ENCODE results near the gene RFX4. TPM values are rescaled to one million over a fixed set of nuclear protein-coding genes. Genes with fewer than 3 reads are reported as not detected.

Gene RFX4
- total and polyA plus RNA-seq, 2 donors (not counting 3 experiments of a cell fraction or from before 2014, with no cell fraction given) = not detected

DNA sequence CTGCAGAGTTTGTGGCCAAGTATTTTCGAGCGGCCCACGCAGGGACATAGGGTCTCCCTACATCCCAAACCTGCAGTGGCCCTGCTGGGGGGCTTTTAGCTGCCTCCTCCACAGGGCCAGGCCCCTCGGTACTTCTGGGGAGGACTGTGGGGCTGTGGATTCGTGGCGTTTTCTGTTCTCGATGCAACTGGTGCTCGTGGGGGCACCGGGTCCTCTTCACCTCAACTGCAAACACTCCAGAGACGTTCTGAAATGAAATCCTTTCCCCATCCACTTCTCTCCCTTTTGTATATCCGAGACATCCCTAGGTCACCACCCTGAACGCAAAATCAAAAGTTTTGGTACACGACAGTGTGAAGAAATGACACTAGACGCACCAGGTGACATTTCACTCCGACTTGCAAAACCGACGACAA is 2.3 kb downstream of the RFX4 start:
- H4K20me1 ChIP-seq (replicated peaks; ENCODE audit: control insufficient read depth, extremely low read depth, insufficient read depth, low read length) = no peaks in the 10 kb centered on the region
- TF ChIP-seq FOS (IDR thresholded peaks at IDR 0.05; ENCODE audit: borderline replicate concordance, insufficient read depth, low read length) (no peak), EZH2 (IDR thresholded peaks at IDR 0.05; ENCODE audit: borderline replicate concordance, low read depth, low read length, severe bottlenecking) (no peak), POLR2AphosphoS5 (IDR thresholded peaks at IDR 0.05; ENCODE audit: insufficient read depth, low read depth, low read length) (no peak), GATA2 (IDR thresholded peaks at IDR 0.05; ENCODE audit: insufficient read depth, insufficient read length, low read depth, low read length) (no peak), MYC (IDR thresholded peaks at IDR 0.05; ENCODE audit: low read depth, low read length) (no peak), POLR2A (IDR thresholded peaks at IDR 0.05; ENCODE audit: low read depth, low read length) (no peak), JUN (IDR thresholded peaks at IDR 0.05; ENCODE audit: borderline replicate concordance, insufficient read depth, insufficient read length, low read depth) (no peak)
- TF ChIP-seq, protein P1, sequence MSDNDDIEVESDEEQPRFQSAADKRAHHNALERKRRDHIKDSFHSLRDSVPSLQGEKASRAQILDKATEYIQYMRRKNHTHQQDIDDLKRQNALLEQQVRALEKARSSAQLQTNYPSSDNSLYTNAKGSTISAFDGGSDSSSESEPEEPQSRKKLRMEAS (IDR thresholded peaks at IDR 0.05; ENCODE audit: insufficient read depth, insufficient read length) = no peak
- TF ChIP-seq, protein P2, sequence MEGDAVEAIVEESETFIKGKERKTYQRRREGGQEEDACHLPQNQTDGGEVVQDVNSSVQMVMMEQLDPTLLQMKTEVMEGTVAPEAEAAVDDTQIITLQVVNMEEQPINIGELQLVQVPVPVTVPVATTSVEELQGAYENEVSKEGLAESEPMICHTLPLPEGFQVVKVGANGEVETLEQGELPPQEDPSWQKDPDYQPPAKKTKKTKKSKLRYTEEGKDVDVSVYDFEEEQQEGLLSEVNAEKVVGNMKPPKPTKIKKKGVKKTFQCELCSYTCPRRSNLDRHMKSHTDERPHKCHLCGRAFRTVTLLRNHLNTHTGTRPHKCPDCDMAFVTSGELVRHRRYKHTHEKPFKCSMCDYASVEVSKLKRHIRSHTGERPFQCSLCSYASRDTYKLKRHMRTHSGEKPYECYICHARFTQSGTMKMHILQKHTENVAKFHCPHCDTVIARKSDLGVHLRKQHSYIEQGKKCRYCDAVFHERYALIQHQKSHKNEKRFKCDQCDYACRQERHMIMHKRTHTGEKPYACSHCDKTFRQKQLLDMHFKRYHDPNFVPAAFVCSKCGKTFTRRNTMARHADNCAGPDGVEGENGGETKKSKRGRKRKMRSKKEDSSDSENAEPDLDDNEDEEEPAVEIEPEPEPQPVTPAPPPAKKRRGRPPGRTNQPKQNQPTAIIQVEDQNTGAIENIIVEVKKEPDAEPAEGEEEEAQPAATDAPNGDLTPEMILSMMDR (IDR thresholded peaks at IDR 0.05; ENCODE audit: extremely low read depth in 1 of 2, insufficient read depth in 1 of 2, low read depth in 1 of 2, low read length in 2 of 2) = no peak
- H3K9me1 ChIP-seq (replicated peaks; ENCODE audit: control insufficient read depth, extremely low read depth, insufficient read depth, low read length) = no peaks in the 10 kb centered on the region
- no peak for FAIRE-seq
- no peak overlapping the region for H3K4me3 ChIP-seq (replicated peaks in 1 of 3; ENCODE audit: insufficient read depth in 1 of 3, low read depth in 1 of 3, low read length in 3 of 3)
- H3K27me3 ChIP-seq (ENCODE audit: control insufficient read depth in 2 of 2, insufficient read depth in 2 of 2, low read length in 2 of 2) = peaks cover 83 to 91% of the 10 kb centered on the region in 2 experiments
- intact Hi-C loops (cut with micrococcal nuclease) = loop anchor here (10.0 kb wide), 1 partner anchor 330 kb away; no protein-coding TSS in a partner anchor
- H3K9me3 ChIP-seq (replicated peaks; ENCODE audit: control insufficient read depth, insufficient read depth, low read length) = no peaks in the 10 kb centered on the region
- H3K4me1 ChIP-seq (ENCODE audit: control insufficient read depth, extremely low read depth, insufficient read depth, low read length) = no peaks in the 10 kb centered on the region
- no peaks in the 10 kb centered on the region for H3K79me2 ChIP-seq (ENCODE audit: control insufficient read depth, insufficient read depth, low read length)
- H3K9ac ChIP-seq (replicated peaks; ENCODE audit: extremely low read depth, insufficient read depth, low read length) = no peak overlapping the region
- H3K4me2 ChIP-seq (ENCODE audit: insufficient read depth, low read length) = no peak overlapping the region
- DNase-seq (ENCODE audit: low read depth, low spot score) = no peak
- BruUV-seq (replicated peaks) = no TSS peak
- no peaks in the 10 kb centered on the region for H3K36me3 ChIP-seq (ENCODE audit: control insufficient read depth in 2 of 2, extremely low read depth in 1 of 2, insufficient read depth in 2 of 2, low read length in 2 of 2)
- POLR2A ChIA-PET = no interaction called here
- H3K27ac ChIP-seq (ENCODE audit: insufficient read depth, low read depth, low read length) = no peak overlapping the region
- CTCF ChIA-PET = no interaction called here
- no peak overlapping the region for H2AFZ ChIP-seq (ENCODE audit: low read depth, low read length)
- dilution Hi-C loops (cut with MboI; ENCODE audit: extremely low pct_ligation_motif_present, low sequenced_read_pairs) = no loop called here

Measured in endothelial cell of umbilical vein (primary cell).